ENCODE measurements around the gene EPB41L4A.
A peak's percentile ranks its signal among the peaks of the same experiment; 100 is the strongest.
"Not testable (repeated sequence)": the region's sequence is repeated elsewhere in the genome, so short reads cannot be mapped to it uniquely, and the experiment has no call there.

The EPB41L4A gene

DNA sequence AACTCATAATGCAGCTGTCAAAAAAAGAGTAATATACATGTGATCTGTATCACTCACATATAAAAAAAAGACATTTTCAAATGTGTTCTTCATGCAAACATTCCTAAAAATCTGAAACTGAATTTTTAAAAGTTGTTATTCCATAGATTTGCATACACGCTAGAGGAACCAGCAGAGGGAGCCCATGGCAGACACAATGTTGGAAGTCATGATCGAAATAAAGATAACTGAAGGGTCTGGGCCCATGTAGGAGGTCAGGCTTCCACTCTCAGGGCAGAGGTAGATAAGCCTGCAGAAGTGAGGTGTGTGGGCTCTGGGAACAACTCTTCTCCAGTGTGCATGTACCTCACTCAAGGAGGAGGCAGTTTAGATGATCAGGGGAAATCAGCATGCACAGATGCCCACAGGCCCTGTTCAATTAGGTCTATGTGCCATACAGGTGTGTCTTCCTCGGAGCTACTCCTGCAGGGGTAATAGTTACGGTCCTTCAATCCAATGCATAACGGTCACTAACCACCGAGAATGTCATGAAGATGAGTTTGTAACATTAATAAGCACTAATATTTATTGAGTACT, 208.6 kb downstream of the EPB41L4A start:
- peak; percentile 49 for DNase-seq (ENCODE audit: low spot score)

GRCh38 chr5:112208699-112209615, 210.1 kb downstream of the EPB41L4A start:
- no peak for DNase-seq (ENCODE audit: low spot score)

GRCh38 chr5:112208195-112208594, 210.9 kb downstream of the EPB41L4A start:
- DNase-seq (ENCODE audit: low spot score) = not testable (repeated sequence)

GRCh38 chr5:112205846-112206245, 213.2 kb downstream of the EPB41L4A start:
- DNase-seq (ENCODE audit: low spot score) = no peak

GRCh38 chr5:112203229-112203628, 215.8 kb downstream of the EPB41L4A start:
- peak; percentile 28 for DNase-seq (ENCODE audit: low spot score)

GRCh38 chr5:112202694-112203093, 216.4 kb downstream of the EPB41L4A start:
- no peak for DNase-seq (ENCODE audit: low spot score)

DNA sequence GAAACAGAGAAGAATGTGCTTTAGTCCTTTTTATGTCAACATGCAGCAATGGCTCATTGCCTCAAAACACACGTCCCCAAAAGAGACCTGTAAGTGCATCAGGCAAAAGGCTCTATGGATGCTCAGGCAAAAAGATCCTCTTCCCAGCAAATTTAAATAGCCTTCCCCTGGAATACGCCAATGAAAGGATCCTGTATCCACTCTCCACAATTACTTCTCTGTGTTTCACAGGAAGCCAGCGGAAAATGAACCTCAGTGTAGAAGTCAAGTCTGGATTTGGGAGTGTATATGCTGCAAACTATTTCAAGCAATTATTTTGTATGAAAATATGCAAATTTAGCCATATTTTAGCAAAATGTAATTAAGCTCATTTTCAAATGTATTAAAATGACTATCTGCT, 217.9 kb downstream of the EPB41L4A start:
- DNase-seq (ENCODE audit: low spot score) = no peak

- DNase-seq (ENCODE audit: low spot score) = peak; percentile 25
Measured at GRCh38 chr5:112200131-112200530, 218.9 kb downstream of the EPB41L4A start.

DNA sequence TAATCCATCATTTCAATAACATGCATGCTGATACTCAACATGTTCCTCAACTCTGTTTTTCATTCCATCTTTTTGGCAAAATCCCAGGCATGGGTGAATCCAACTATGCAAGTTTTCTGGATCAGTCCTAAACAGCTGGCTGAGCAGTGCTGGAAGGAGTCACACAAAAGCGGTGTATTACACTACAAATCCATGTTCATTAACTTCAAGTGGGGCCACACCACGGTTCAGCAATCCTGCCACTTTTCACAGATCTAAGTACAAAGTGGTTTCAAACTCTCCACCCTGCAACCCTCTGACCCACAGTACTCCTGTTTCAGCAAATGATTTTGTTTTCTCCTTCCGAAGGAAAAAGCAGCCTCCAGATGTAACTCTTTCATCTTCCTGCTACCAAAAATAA, 222.5 kb downstream of the EPB41L4A start:
- DNase-seq (ENCODE audit: low spot score) = peak; percentile 50

DNA sequence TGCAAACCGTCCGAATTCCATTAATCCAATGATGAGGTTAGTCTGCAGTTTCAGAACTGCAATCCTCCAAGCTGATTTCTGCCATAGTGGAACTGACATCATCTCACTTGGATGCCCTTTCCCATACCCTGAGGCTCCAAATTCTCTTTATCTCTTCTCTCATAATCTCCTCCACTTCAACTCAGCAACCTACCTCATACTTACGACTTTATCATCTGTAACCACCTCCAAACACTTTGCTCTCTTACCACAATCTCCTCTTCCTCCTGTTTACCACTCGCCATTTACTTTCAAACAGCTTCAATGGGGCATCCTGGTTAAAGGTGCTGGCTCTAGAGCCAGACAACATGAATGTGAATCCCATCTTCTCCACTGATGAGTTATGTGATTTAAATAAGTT, 223.2 kb downstream of the EPB41L4A start:
- DNase-seq (ENCODE audit: low spot score) = no peak

GRCh38 chr5:112192866-112193265, 226.2 kb downstream of the EPB41L4A start:
- DNase-seq (ENCODE audit: low spot score) = no peak

DNA sequence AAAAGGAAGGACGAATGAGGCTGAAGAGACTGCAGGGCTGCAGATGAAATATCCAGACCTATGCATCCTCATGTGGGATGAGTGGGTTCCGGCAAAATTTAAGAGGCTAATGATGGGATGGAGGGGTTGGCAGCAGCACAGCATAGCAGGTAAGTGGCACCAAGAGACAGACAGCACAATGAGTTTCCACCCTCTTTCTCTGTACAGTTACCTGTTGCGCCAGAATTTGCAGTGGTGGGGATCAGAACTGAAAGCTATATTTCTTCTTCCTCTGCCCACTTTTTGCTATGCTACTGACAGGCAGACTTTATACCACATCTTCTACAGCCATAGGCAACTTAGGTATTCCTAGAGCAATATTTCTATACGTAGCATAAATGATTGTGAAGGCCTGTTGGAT, 227.0 kb downstream of the EPB41L4A start:
- DNase-seq (ENCODE audit: low spot score) = no peak

GRCh38 chr5:112189391-112189790, 229.7 kb downstream of the EPB41L4A start:
- no peak for DNase-seq (ENCODE audit: low spot score)

DNA sequence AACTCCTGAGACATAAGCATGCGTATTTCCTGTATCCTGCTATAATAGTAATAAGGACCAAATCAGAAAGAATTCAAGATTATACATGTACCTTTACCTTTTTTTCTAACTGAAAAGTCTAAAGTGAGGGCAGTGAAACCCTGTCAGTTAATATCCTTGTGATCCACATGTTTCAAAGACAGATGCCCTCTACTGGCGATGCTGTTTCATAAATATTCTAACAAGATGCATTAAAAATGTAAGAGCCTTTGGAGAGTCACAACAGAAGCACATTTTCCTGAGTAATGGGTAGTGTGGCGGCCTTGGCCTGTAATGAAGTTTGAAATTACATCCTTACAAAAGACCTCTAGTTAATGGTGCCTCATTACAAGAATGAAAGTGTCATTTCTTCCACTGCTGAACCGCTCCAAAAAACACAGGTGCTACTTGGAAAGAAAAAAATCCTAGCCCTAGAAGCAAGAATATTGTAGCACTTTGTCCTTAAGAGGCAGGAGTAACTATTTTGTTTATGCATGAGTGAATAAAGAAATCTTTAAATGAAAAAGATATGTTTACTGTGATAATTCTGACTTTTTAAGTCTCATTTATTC, 232.6 kb downstream of the EPB41L4A start:
- DNase-seq (ENCODE audit: low spot score) = peak; percentile 59

DNA sequence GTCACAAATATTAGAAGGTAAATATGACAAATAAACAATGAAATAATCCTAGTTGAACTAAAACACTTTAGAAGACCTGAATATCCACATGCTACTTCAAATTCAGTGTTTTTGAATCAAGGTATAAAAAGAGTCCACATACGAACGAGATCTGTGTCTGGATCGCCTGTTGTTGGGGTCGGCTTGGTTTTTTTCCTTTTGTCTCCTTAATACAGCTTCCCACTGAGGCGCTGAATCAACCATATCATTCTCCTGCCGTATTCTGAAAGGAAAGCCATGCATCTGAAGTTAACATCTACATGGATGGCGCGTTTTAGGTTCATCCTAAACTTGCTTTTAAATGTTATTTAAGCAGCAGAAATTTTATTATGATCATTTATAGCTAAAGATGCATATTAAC, 235.2 kb downstream of the EPB41L4A start:
- DNase-seq (ENCODE audit: low spot score) = no peak

DNA sequence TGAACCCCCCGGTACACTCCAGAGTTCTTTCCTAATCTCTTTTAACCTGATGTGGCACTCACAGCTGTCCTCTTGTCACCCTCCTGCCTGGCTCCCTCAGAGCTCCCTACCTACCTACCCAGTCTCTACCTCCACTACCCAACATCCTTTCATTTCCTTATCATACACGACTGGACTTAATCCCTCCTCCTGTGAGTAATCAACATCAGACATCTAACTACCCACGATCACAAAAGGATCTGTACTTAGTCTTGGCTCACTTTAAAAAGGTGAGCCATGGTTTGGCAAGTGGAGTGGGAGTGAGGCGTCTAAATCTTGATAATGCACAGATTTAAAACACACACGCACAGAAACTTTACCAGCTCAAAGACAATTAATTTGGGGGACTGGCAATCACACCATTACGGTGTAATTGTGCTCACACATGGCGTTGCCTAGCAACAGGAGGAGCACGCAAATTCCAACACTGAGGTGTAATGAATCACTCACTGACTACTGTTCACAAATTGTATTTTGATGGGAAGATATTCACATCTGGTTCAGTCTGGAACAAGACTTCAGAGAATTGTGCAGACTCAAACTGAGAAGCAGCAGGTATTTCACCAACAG, 235.9 kb downstream of the EPB41L4A start:
- DNase-seq (ENCODE audit: low spot score) = peak; percentile 92

DNA sequence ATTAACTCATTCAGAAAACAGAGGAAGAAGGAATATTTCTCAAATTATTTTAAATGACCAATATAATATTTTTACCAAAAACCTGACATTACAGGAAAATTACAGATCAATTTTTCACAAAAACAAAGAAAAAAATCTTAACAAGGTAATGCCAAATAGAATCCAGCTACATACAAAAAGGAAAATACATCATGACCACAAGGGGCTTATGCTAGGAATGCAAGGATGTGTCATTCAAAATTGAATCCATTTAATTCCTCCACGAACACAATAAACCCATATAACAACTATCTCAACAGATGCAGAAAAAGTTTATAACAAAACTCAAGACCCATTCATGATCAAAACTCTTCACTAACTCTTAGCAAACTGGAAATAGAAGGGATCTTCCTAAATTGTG, 239.8 kb downstream of the EPB41L4A start:
- no peak for DNase-seq (ENCODE audit: low spot score)

- DNase-seq (ENCODE audit: low spot score) = peak; percentile 68
Measured at GRCh38 chr5:112174959-112175594, 244.0 kb downstream of the EPB41L4A start.

DNA sequence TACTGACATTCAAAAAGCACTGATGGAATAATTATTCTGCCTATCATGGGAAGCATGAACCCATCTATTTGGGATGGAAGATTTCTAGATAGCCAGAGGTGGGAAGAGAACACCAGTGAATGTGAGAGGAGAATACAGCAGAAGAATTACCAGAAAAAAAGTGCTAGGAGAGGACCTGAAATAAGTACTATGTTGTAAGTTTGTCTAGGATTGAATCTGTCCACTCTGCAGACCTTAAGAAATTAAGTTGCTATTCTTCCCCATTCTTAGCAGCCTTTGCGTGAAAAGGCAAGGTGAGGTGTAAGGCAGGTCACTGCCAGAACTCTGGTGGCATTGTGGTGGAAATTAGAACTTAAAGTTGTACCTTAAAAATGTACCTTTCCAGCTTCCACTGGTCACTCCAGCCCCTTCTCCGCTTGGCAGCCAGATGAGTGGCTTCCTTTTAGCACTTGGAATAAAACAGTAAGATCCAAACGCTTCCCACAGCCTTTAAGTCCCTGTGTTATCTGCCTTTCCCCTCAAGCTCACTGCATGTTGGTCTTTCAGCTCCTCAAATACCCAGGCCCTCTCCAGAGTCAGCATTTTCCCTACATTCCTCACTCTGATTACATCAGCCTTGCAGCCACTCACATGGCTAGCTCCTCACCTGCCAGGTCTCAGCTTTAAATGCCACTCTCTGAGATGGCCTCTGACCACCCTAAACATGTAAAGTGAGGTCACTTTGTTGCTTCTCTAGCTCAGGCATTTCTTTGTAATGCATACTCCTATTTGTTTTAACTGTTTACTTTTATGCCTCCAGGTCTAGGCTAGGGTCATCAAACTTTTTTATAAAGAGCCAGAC, 253.0 kb downstream of the EPB41L4A start:
- DNase-seq (ENCODE audit: low spot score) = peak; percentile 14

- no peak for DNase-seq (ENCODE audit: low spot score)
Measured at GRCh38 chr5:112165399-112165798, 253.7 kb downstream of the EPB41L4A start.

DNA sequence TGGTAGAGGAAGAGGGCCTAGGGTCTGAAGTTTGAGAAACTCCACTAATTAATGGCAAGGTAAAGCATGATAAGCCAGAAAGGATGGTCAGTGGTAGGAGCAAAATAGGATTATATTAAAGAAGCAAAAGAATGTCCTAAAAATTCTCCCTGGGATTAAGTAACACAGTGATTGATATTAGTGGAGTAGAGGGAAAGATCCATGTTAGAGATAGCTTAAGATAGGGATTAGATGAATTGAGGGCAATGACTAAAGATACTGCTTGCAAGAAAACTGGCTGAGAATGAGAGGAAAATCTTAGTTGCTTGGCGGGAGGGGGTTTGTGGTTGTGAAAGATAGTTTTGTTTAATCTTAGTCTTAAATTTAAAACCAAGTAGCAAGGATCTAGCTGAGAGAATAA, 255.6 kb downstream of the EPB41L4A start:
- DNase-seq (ENCODE audit: low spot score) = no peak
